DOHH2 (cell line): ENCODE results near the gene BCL11B.

Experiments used
- H3F3A ChIP-seq: fragments of 200-600 bp; sonication (generic), shearing (Covaris generic); 2 replicates; pipeline ENCODE4 v1.6.0; 2016; ENCODE audit warnings: antibody characterized with exemption, mild to moderate bottlenecking; ENCODE audit not compliant: control insufficient read depth, insufficient read depth
- H3K27ac ChIP-seq: fragments of 200-600 bp; sonication (generic); 2 replicates; pipeline ENCODE4 v1.5.1; 2014; ENCODE audit warnings: low read depth, mild to moderate bottlenecking, low read length, moderate library complexity
- H3K27me3 ChIP-seq: fragments of 200-600 bp; sonication (generic); 2 replicates; pipeline ENCODE4 v1.6.1; 2014; ENCODE audit warnings: mild to moderate bottlenecking, low read length, mixed read lengths; ENCODE audit not compliant: control insufficient read depth
- H3K36me3 ChIP-seq: fragments of 200-600 bp; sonication (generic); 2 replicates; pipeline ENCODE4 v1.6.1; 2014; ENCODE audit warnings: mild to moderate bottlenecking, low read length, moderate library complexity, mixed read lengths; ENCODE audit not compliant: control insufficient read depth
- H3K4me1 ChIP-seq: fragments of 200-600 bp; sonication (generic); 2 replicates; pipeline ENCODE4 v1.6.1; 2014; ENCODE audit warnings: mild to moderate bottlenecking, low read length, mixed read lengths; ENCODE audit not compliant: control insufficient read depth
- H3K4me2 ChIP-seq: fragments of 200-600 bp; sonication (generic); 2 replicates; pipeline ENCODE4 v1.6.0; 2014; ENCODE audit warnings: mild to moderate bottlenecking, low read length, moderate library complexity
- H3K4me3 ChIP-seq: fragments of 200-600 bp; sonication (generic); 2 replicates; pipeline ENCODE4 v1.5.1; 2014; ENCODE audit warnings: mild to moderate bottlenecking, low read length, mixed read lengths
- H3K79me2 ChIP-seq: fragments of 200-600 bp; sonication (generic); 2 replicates; pipeline ENCODE4 v1.6.1; 2014; ENCODE audit warnings: mild to moderate bottlenecking, low read length, mixed read lengths; ENCODE audit not compliant: control insufficient read depth
- H3K9me2 ChIP-seq: fragments of 200-600 bp; sonication (generic); replicated peaks from 2 replicates; pipeline ENCODE4 v1.6.1; 2014; ENCODE audit warnings: mild to moderate bottlenecking, low read length, mixed read lengths; ENCODE audit not compliant: control insufficient read depth
- H3K9me3 ChIP-seq: fragments of 200-600 bp; sonication (generic); 2 replicates; pipeline ENCODE4 v1.6.1; 2014; ENCODE audit warnings: antibody characterized with exemption, low read length, mixed read lengths; ENCODE audit not compliant: control insufficient read depth, insufficient read depth
- H4K20me1 ChIP-seq: fragments of 200-600 bp; sonication (generic); 2 replicates; pipeline ENCODE4 v1.6.0; 2014; ENCODE audit warnings: low read depth, mild to moderate bottlenecking, antibody characterized with exemption, low read length, moderate library complexity; ENCODE audit not compliant: control insufficient read depth, insufficient read depth
- EZH2phosphoT487 ChIP-seq: fragments of 200-600 bp; sonication (generic); IDR thresholded peaks from 2 replicates; pipeline ENCODE4 v1.6.1; 2017; ENCODE audit warnings: borderline replicate concordance, mild to moderate bottlenecking, antibody characterized with exemption, low read length, moderate library complexity, mixed read lengths
- TF ChIP-seq, protein P1 (sequence below): fragments of 200-600 bp; sonication (generic); IDR thresholded peaks from one replicate; pipeline ENCODE4 v1.5.1; 2014; ENCODE audit warnings: antibody characterized with exemption, mild to moderate bottlenecking, low read depth, low read length; ENCODE audit not compliant: poor library complexity, severe bottlenecking

Gene BCL11B

DNA sequence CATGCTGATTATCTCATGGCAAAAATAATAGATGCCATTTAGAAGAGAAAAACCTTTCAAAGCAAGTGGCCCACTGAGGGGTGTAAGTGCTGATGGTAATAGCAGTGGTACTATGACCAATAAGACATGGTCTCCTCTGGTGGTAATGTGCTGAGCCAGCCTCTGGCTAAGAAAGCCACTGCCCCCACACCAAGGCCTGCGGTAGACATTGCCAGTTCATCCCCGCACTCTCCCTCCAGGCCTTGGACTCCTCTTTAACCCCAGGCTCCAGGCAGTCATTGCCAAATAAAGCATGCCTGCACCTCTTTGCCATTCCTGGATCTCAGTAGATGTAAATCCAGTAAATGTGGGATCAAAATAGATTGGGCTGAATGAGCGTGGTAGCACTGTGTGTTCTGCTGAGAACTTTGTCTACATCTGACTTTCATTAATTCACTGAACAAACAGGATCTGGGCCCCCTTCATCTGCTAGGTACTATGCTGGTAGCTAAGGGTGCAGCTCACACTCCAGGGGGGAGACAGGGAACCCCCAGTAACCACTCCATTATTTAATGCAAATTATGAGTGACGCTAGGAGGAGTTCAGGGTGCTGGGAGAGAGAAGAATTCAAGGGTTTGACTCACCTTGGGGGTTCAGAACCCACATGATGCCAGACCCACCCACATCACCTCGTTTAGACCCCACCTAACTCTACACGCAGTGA lies 89.3 kb downstream of the BCL11B start:
- Histone ChIP-seq H3K79me2 (no peaks in the 10 kb centered on the region), H3K27me3 (no peaks in the 10 kb centered on the region), H3K36me3 (no peaks in the 10 kb centered on the region), H3K9me2 (no peaks in the 10 kb centered on the region), H3K4me2 (no peak overlapping the region), H4K20me1 (no peaks in the 10 kb centered on the region), H3K4me1 (no peaks in the 10 kb centered on the region), H3K9me3 (no peaks in the 10 kb centered on the region), H3K4me3 (no peak overlapping the region), H3K27ac (no peak overlapping the region), H3F3A (no peaks in the 10 kb centered on the region)
- TF ChIP-seq EZH2phosphoT487: no peak
- TF ChIP-seq, protein P1, sequence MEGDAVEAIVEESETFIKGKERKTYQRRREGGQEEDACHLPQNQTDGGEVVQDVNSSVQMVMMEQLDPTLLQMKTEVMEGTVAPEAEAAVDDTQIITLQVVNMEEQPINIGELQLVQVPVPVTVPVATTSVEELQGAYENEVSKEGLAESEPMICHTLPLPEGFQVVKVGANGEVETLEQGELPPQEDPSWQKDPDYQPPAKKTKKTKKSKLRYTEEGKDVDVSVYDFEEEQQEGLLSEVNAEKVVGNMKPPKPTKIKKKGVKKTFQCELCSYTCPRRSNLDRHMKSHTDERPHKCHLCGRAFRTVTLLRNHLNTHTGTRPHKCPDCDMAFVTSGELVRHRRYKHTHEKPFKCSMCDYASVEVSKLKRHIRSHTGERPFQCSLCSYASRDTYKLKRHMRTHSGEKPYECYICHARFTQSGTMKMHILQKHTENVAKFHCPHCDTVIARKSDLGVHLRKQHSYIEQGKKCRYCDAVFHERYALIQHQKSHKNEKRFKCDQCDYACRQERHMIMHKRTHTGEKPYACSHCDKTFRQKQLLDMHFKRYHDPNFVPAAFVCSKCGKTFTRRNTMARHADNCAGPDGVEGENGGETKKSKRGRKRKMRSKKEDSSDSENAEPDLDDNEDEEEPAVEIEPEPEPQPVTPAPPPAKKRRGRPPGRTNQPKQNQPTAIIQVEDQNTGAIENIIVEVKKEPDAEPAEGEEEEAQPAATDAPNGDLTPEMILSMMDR: no peak

- H3F3A ChIP-seq: no peaks in the 10 kb centered on the region
- no peaks in the 10 kb centered on the region for H4K20me1 ChIP-seq
- no peaks in the 10 kb centered on the region for H3K9me2 ChIP-seq
- H3K27ac ChIP-seq: no peak overlapping the region
- no peaks in the 10 kb centered on the region for H3K4me1 ChIP-seq
- TF ChIP-seq, protein P1: no peak
- no peak for TF ChIP-seq EZH2phosphoT487
- no peaks in the 10 kb centered on the region for H3K9me3 ChIP-seq
- H3K36me3 ChIP-seq: no peaks in the 10 kb centered on the region
- H3K79me2 ChIP-seq: no peaks in the 10 kb centered on the region
- no peak overlapping the region for H3K4me2 ChIP-seq
- no peak overlapping the region for H3K4me3 ChIP-seq
- H3K27me3 ChIP-seq: no peaks in the 10 kb centered on the region
Observed at GRCh38 chr14:99181804-99182520, 90.0 kb downstream of the BCL11B start.

GRCh38 chr14:99181241-99181640 lies 90.8 kb downstream of the BCL11B start:
- H3K4me1 ChIP-seq: no peaks in the 10 kb centered on the region
- H3K36me3 ChIP-seq: no peaks in the 10 kb centered on the region
- H3K9me3 ChIP-seq: no peaks in the 10 kb centered on the region
- no peak overlapping the region for H3K27ac ChIP-seq
- no peaks in the 10 kb centered on the region for H3K79me2 ChIP-seq
- H3K27me3 ChIP-seq: no peaks in the 10 kb centered on the region
- TF ChIP-seq, protein P1: no peak
- no peak for TF ChIP-seq EZH2phosphoT487
- H3K4me2 ChIP-seq: no peak overlapping the region
- H3F3A ChIP-seq: no peaks in the 10 kb centered on the region
- H4K20me1 ChIP-seq: no peaks in the 10 kb centered on the region
- H3K9me2 ChIP-seq: no peaks in the 10 kb centered on the region
- no peak overlapping the region for H3K4me3 ChIP-seq
